CD4-positive, CD25-positive, alpha-beta regulatory T cell (primary cell): ENCODE results near the gene MANEA. TPM values are rescaled to one million over a fixed set of nuclear protein-coding genes. Genes with fewer than 3 reads are reported as not detected.

Experiments
- ATAC-seq, 2 donors: fragments of 150-1000 bp; cut with Tn5 transposase; one replicate each; pipeline ENCODE4 v1.10.0; 2021; ENCODE audit warnings: low read depth in 2 of 2, moderate number of reproducible peaks in 2 of 2, moderate library complexity in 1 of 2
- DNase-seq, 3 donors: peaks; one replicate each; pipeline versions ENCODE4 v3.0.0 to v3.0.0-alpha.2; 2012 to 2022; ENCODE audit warnings: mixed read lengths in 1 of 3
- H3K27ac ChIP-seq: one replicate; pipeline ENCODE4 v1.7.0; 2013; ENCODE audit warnings: mild to moderate bottlenecking, low read length; ENCODE audit not compliant: insufficient read depth, poor library complexity, severe bottlenecking
- H3K27me3 ChIP-seq: one replicate; pipeline ENCODE4 v1.7.0; 2013; ENCODE audit warnings: low read length; ENCODE audit not compliant: control insufficient read depth, insufficient read depth
- H3K36me3 ChIP-seq: one replicate; pipeline ENCODE4 v1.7.0; 2013; ENCODE audit warnings: mild to moderate bottlenecking, low read length, moderate library complexity; ENCODE audit not compliant: control insufficient read depth, insufficient read depth
- H3K4me1 ChIP-seq: 2 replicates; pipeline ENCODE4 v1.7.0; 2013; ENCODE audit warnings: mild to moderate bottlenecking, low read length; ENCODE audit not compliant: insufficient read depth, control insufficient read depth, poor library complexity, severe bottlenecking
- H3K4me3 ChIP-seq: one replicate; pipeline ENCODE4 v1.7.0; 2013; ENCODE audit warnings: low read depth, mild to moderate bottlenecking, low read length, moderate library complexity
- H3K9me3 ChIP-seq, 2 experiments: 1 replicate in 1 of 2; 2 replicates in 1 of 2; pipeline ENCODE4 v1.7.0; 2013; ENCODE audit warnings: low read length in 2 of 2, mild to moderate bottlenecking in 1 of 2, moderate library complexity in 1 of 2; ENCODE audit not compliant: control insufficient read depth in 2 of 2
- H3K27ac Mint-ChIP-seq, 3 donors: one replicate each; pipeline ENCODE4 v1.8.0; 2020 to 2022; ENCODE audit warnings: mild to moderate bottlenecking in 3 of 3, mixed read lengths in 3 of 3, moderate library complexity in 2 of 3
- H3K27me3 Mint-ChIP-seq: one replicate; pipeline ENCODE4 v1.8.0; 2022; ENCODE audit warnings: mild to moderate bottlenecking, mixed read lengths
- H3K36me3 Mint-ChIP-seq: one replicate; pipeline ENCODE4 v1.8.0; 2020; ENCODE audit warnings: mixed read lengths
- H3K4me1 Mint-ChIP-seq, 4 donors: one replicate each; pipeline ENCODE4 v1.8.0; 2020 to 2022; ENCODE audit warnings: mixed read lengths in 4 of 4, mild to moderate bottlenecking in 1 of 4
- H3K4me3 Mint-ChIP-seq, 4 donors: one replicate each; pipeline ENCODE4 v1.8.0; 2020 to 2022; ENCODE audit warnings: mild to moderate bottlenecking in 4 of 4, mixed read lengths in 4 of 4, moderate library complexity in 3 of 4
- H3K9me3 Mint-ChIP-seq, 7 donors: one replicate each; pipeline ENCODE4 v1.8.0; 2020 to 2022; ENCODE audit warnings: mixed read lengths in 7 of 7, mild to moderate bottlenecking in 3 of 7, moderate library complexity in 2 of 7
- polyA plus RNA-seq, 4 donors: library from polyadenylated mRNA; unstranded; fragments of 300-500 nt; fragmentation: Illumina TruSeq; gene quantifications; one replicate each; pipeline ENCODE4 v1.2.3, GENCODE V29; 2021
- total RNA-seq: library from RNA; stranded (reverse); gene quantifications from one replicate; pipeline ENCODE4 v1.2.3, GENCODE V29; 2022

The MANEA gene
- total and polyA plus RNA-seq, 5 donors from 2014 or later: 5.8 to 8.4 (median 7.4) TPM

GRCh38 chr6:95636552-95637431 lies 59.5 kb downstream of the MANEA start:
- H3K4me3 ChIP-seq: no peak overlapping the region
- peaks cover 10% of the 10 kb centered on the region for H3K27me3 Mint-ChIP-seq
- no peak overlapping the region for H3K27ac ChIP-seq
- H3K9me3 ChIP-seq: peaks cover 0 to 2% of the 10 kb centered on the region in 2 experiments
- no peaks in the 10 kb centered on the region for H3K27me3 ChIP-seq
- H3K4me3 Mint-ChIP-seq: no peak overlapping the region
- no peaks in the 10 kb centered on the region for H3K4me1 ChIP-seq
- DNase-seq (no peak), ATAC-seq (no peak)
- no peaks in the 10 kb centered on the region for H3K36me3 ChIP-seq
- H3K36me3 Mint-ChIP-seq: no peaks in the 10 kb centered on the region
- no peak overlapping the region for H3K27ac Mint-ChIP-seq
- peaks cover 0 to 2% (median 0%) of the 10 kb centered on the region in 7 donors for H3K9me3 Mint-ChIP-seq
- H3K4me1 Mint-ChIP-seq: no peaks in the 10 kb centered on the region

- Mint-ChIP-seq H3K36me3 (no peaks in the 10 kb centered on the region), H3K27me3 (peaks cover 5% of the 10 kb centered on the region), H3K4me1 (no peaks in the 10 kb centered on the region), H3K4me3 (no peak overlapping the region), H3K9me3 (peaks cover 0 to 10% (median 2%) of the 10 kb centered on the region in 7 donors), H3K27ac (no peak overlapping the region)
- ATAC-seq: no peak
- Histone ChIP-seq H3K4me3 (no peak overlapping the region), H3K36me3 (no peaks in the 10 kb centered on the region), H3K27ac (no peak overlapping the region), H3K4me1 (no peaks in the 10 kb centered on the region), H3K27me3 (no peaks in the 10 kb centered on the region), H3K9me3 (no peaks in the 10 kb centered on the region)
- DNase-seq: no peak
Measured at GRCh38 chr6:95648636-95649035, 71.3 kb downstream of the MANEA start.

GRCh38 chr6:95649451-95649850 lies 72.1 kb downstream of the MANEA start:
- peaks cover 0 to 10% (median 0%) of the 10 kb centered on the region in 7 donors for H3K9me3 Mint-ChIP-seq
- Histone ChIP-seq H3K27ac (no peak overlapping the region), H3K27me3 (no peaks in the 10 kb centered on the region), H3K9me3 (no peaks in the 10 kb centered on the region), H3K4me3 (no peak overlapping the region), H3K4me1 (no peaks in the 10 kb centered on the region), H3K36me3 (no peaks in the 10 kb centered on the region)
- H3K27ac Mint-ChIP-seq: no peak overlapping the region
- H3K4me1 Mint-ChIP-seq: no peaks in the 10 kb centered on the region
- DNase-seq (no peak), ATAC-seq (no peak)
- H3K27me3 Mint-ChIP-seq: peaks cover 4% of the 10 kb centered on the region
- no peaks in the 10 kb centered on the region for H3K36me3 Mint-ChIP-seq
- no peak overlapping the region for H3K4me3 Mint-ChIP-seq

- H3K4me1 Mint-ChIP-seq: no peaks in the 10 kb centered on the region
- no peaks in the 10 kb centered on the region for H3K27me3 ChIP-seq
- no peak for ATAC-seq
- no peaks in the 10 kb centered on the region for H3K9me3 ChIP-seq
- peaks cover 0 to 7% (median 2%) of the 10 kb centered on the region in 7 donors for H3K9me3 Mint-ChIP-seq
- no peaks in the 10 kb centered on the region for H3K36me3 Mint-ChIP-seq
- no peak overlapping the region for H3K27ac ChIP-seq
- H3K4me3 ChIP-seq: no peak overlapping the region
- H3K27me3 Mint-ChIP-seq: peaks cover 4% of the 10 kb centered on the region
- H3K36me3 ChIP-seq: no peaks in the 10 kb centered on the region
- DNase-seq: no peak
- H3K4me1 ChIP-seq: no peaks in the 10 kb centered on the region
- no peak overlapping the region for H3K4me3 Mint-ChIP-seq
- no peak overlapping the region for H3K27ac Mint-ChIP-seq
Measured at GRCh38 chr6:95654176-95654575, 76.8 kb downstream of the MANEA start.

GRCh38 chr6:95658886-95659285 lies 81.6 kb downstream of the MANEA start:
- H3K27ac Mint-ChIP-seq: no peak overlapping the region
- DNase-seq (no peak), ATAC-seq (no peak)
- no peak overlapping the region for H3K4me3 Mint-ChIP-seq
- H3K27me3 Mint-ChIP-seq: peaks cover 7% of the 10 kb centered on the region
- Histone ChIP-seq H3K9me3 (no peaks in the 10 kb centered on the region), H3K4me3 (no peak overlapping the region), H3K4me1 (no peaks in the 10 kb centered on the region), H3K27me3 (no peaks in the 10 kb centered on the region), H3K36me3 (no peaks in the 10 kb centered on the region), H3K27ac (no peak overlapping the region)
- H3K36me3 Mint-ChIP-seq: no peaks in the 10 kb centered on the region
- no peaks in the 10 kb centered on the region for H3K4me1 Mint-ChIP-seq
- peaks cover 0 to 5% (median 0%) of the 10 kb centered on the region in 7 donors for H3K9me3 Mint-ChIP-seq
